Muscle layer of colon (tissue), 2 donors: ENCODE results near the gene CCL27.
"Not testable (repeated sequence)": the region's sequence is repeated elsewhere in the genome, so short reads cannot be mapped to it uniquely, and the experiment has no call there.

Experiments
- H3K27ac ChIP-seq: one replicate; pipeline ENCODE4 v1.7.0; 2013; ENCODE audit warnings: low read depth, mild to moderate bottlenecking, low read length, moderate library complexity
- H3K27me3 ChIP-seq, 2 donors: one replicate each; pipeline ENCODE4 v1.7.0; 2013; ENCODE audit warnings: low read length in 2 of 2, mild to moderate bottlenecking in 2 of 2; ENCODE audit not compliant: insufficient read depth in 2 of 2, control insufficient read depth in 1 of 2
- H3K36me3 ChIP-seq: one replicate; pipeline ENCODE4 v1.7.0; 2013; ENCODE audit warnings: mild to moderate bottlenecking, low read length; ENCODE audit not compliant: insufficient read depth
- H3K4me1 ChIP-seq: one replicate; pipeline ENCODE4 v1.7.0; 2013; ENCODE audit warnings: mild to moderate bottlenecking, low read length; ENCODE audit not compliant: insufficient read depth
- H3K4me3 ChIP-seq, 2 donors: one replicate each; pipeline ENCODE4 v1.7.0; 2013; ENCODE audit warnings: low read length in 2 of 2, low read depth in 1 of 2, mild to moderate bottlenecking in 1 of 2, moderate library complexity in 1 of 2
- H3K9ac ChIP-seq: one replicate; pipeline ENCODE4 v1.7.0; 2013; ENCODE audit warnings: low read length
- H3K9me3 ChIP-seq: one replicate; pipeline ENCODE4 v1.7.0; 2013; ENCODE audit warnings: mild to moderate bottlenecking, low read length
- donor health status: abdominal sarcoma.
- donor health status: Adenocarcinoma of cecum.

CCL27 gene

DNA sequence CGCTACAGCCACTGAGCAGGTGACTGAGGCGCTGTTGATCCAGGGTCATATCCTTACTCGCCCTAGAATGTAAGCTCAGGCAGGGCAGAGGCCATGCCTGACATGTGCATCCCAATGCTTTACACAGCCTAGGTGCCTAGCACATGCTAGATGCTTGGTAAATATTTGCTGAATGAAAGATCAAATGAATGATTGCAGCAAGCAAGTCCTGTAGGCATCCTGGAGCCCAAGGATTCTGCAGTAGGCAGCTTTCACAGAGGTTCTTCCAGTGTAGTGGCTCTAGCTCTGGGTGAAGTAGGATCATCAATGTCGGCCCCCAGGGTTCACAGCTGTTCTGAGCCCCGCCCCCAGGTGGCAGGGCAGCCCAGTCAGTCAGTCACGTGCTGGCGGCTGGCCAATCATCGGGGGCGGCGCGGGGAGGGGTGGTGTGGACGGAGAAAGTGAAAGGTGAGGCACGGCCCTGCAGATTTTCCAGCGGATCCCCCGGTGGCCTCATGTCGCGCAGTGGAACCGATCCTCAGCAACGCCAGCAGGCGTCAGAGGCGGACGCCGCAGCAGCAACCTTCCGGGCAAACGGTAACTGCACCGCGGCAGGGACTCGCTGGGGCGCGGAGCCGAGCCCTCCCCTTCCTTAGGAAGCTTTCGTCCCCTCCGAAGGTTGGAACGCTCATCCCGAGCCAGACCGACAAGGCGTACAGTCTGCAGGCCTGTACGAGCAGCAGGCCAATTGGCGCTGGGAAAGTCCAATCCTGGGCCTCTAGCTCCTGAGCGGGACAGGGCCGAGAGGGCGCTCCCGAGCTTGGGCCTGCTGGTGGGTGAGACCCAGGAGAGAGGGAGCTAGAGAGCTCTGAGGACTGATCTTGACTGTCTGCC lies 16.0 kb downstream of the CCL27 start, which contains the start of gene GALT:
Gene GALT (plus strand): TSS at position 465 of the 873 bp plus-strand sequence. CDS start 30 bp downstream, at position 495.
- Histone ChIP-seq H3K27ac (peak within 1 kb of the TSS; percentile 88), H3K36me3 (peaks cover 24% of the 10 kb centered on the region), H3K9me3 (no peaks in the 10 kb centered on the region)

DNA sequence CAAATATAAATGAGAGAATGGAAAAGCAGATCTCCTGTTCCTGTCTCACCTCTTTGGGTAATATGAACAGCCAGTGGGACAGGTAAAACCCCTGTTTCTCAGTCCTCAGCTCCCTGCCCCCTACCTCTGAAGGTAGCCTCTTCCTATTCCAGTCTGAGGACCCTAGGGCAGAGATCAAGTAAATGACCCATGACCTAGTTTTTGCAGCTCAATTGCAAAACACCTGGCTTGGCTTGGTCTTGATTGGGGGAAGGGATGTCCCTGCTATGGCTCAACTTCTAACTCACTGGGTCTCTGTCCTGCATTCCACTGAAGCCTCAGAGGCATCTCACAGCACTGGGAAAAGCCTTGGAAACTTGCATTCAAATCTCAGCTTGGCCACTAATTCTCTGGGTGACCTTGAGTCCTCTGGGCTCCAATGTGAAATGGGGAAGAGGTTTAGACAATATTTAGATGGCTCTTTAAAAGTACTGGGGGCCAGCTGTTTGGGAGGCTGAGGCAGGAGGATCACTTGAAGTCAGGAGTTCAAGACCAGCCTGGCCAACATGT lies 17.6 kb downstream of the CCL27 start:
- Histone ChIP-seq H3K9me3 (no peaks in the 10 kb centered on the region), H3K9ac (no peak overlapping the region), H3K27me3 (no peaks in the 10 kb centered on the region), H3K36me3 (peaks cover 17% of the 10 kb centered on the region), H3K27ac (no peak overlapping the region), H3K4me1 (peaks cover 26% of the 10 kb centered on the region), H3K4me3 (no peak overlapping the region)

More for the DNA sequence above, 16.0 kb downstream of the CCL27 start, which contains the start of gene GALT:
- Histone ChIP-seq H3K4me1 (peaks cover 35% of the 10 kb centered on the region), H3K9ac (peak within 1 kb of the TSS; percentile 84), H3K4me3 (peak within 1 kb of the TSS; percentile 55 to 88), H3K27me3 (no peaks in the 10 kb centered on the region)

DNA sequence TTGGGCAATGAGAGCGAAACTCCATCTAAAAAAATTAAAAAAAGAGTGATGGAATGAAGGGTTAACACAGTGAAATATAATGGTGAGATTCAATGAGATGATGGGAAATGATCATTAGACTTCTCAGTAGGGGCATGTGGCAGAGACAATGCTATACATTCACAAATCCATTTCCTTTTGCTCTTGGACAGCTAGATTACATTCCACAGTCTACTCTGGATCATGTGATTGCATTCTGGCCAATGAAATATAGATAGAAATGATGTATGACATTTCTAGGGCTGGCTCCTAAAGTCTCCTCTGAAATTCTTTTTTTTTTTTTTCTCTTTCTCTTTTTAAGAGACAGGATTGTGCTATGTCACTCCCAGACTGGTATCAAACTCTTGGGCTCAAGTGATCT lies 19.8 kb downstream of the CCL27 start:
- H3K4me1 ChIP-seq, result peaks cover 22% of the 10 kb centered on the region
- H3K36me3 ChIP-seq, result no peaks in the 10 kb centered on the region

DNA sequence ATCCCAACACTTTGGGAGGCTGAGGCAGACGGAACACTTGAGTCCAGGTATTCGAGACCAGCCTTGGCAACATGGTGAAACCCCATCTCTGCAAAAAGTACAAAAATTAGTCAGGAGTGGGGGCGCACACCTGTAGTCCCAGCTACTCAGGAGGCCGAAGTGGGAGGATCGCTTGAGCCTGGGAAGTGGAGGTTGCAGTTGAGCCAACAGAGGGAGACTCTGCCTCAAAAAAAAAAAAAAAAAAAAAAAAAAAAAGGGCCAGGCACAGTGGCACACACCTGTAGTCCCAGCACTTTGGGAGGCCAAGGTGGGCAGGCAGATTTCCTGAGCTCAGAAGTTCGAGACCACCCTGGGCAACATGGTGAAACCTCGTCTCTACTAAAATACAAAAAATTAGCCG lies 23.1 kb downstream of the CCL27 start:
- not testable (repeated sequence) for H3K36me3 ChIP-seq, H3K27ac ChIP-seq, H3K9me3 ChIP-seq, H3K27me3 ChIP-seq, H3K9ac ChIP-seq, H3K4me3 ChIP-seq
- H3K4me1 ChIP-seq, result peaks cover 24% of the 10 kb centered on the region

More for the DNA sequence above, 19.8 kb downstream of the CCL27 start:
- Histone ChIP-seq H3K9ac (no peak overlapping the region), H3K27me3 (no peaks in the 10 kb centered on the region), H3K4me3 (no peak overlapping the region), H3K27ac (no peak overlapping the region), H3K9me3 (no peaks in the 10 kb centered on the region)

DNA sequence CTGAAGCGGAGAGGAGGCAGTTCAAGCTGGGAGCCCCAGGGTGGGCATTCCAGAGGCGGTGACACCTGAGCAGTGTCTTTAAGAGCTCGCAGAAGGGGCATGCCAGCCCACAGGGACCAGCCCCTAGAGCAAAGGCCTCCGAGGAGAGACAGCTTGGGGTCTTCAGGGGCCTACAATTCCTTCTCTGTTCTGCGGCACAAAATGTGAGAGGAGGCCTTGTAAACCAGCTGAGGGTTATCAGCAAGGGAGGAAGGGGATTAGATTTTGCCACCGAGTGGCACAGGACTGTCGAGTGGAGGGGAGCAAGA lies 24.4 kb downstream of the CCL27 start:
- Histone ChIP-seq H3K4me3 (peak overlapping the region; percentile 76 to 80), H3K36me3 (peaks cover 6% of the 10 kb centered on the region), H3K27ac (peak overlapping the region; percentile 93), H3K4me1 (peaks cover 31% of the 10 kb centered on the region), H3K9ac (peak overlapping the region; percentile 88), H3K27me3 (no peaks in the 10 kb centered on the region), H3K9me3 (no peaks in the 10 kb centered on the region)

DNA sequence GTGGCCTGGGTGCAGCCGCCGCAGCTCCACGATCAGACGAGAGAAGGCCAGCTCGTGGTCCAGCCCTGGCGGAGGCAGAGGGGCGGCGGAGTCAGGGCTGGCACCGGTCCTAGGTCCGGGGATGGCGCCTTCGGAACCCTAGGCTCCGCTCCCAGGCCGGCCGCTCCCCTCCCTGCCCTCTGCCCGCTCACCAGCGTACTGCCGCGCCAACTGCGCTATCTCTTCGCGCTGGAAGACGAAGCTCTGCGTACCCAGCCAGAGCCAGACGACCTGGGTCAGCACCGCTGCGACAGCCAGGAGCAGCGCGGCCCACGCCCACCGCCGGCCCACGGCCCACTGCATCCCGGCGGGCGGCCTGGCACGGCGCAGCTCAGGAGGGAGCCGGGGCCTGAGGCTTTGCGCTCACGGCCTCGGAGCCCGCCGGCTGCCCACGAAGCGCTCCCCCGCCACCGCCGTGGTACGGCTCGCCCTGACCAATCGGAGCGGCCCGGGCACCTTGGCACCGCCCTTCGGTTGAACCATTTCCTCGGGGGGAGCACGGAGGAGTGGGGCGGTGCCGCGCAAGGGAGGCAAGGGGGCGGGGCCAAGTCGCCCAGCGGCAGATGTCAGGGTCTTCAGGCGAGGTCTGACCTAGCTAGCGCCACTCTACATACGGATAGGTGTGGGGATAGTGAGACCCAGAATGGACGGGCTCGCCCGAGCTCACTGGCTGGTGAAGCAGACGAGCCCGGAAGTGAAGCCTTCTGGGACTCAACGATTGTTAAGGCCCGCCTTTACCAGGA lies 24.9 kb downstream of the CCL27 start, which contains the start of gene SIGMAR1:
Gene SIGMAR1 (minus strand): TSS at position 432 of the 782 bp plus-strand sequence. CDS start 90 bp downstream, at position 342.
- Histone ChIP-seq H3K36me3 (peaks cover 6% of the 10 kb centered on the region), H3K9me3 (no peaks in the 10 kb centered on the region), H3K9ac (peak within 1 kb of the TSS; percentile 88), H3K4me3 (peak within 1 kb of the TSS; percentile 76 to 80), H3K27ac (peak within 1 kb of the TSS; percentile 93), H3K27me3 (no peaks in the 10 kb centered on the region), H3K4me1 (peaks cover 31% of the 10 kb centered on the region)

DNA sequence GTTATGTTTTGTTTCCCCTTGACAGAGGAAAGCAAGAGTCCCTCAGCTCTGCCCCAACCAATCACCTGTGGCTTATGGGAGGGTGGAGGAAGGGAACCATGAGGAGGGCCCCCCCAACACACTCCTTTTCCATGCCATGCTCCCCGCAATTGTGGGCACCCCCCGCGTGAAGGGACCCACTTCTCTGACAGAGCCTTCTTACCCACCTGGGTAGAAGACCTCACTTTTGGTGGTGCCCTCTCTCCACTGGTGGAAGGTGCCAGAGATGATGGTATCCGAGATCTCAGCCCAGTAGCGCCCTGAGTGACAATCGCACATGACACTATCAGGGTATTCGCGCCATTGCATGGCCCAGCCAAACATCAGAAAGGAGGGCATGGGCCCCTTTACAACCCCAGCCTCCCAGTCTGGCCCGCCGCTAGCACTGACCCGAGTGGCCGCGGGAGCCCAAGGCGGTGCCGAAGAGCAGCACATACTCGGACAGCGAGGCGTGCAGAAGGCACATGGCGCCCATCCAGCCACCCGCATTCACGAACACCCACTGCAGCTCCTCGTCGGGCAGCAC lies 25.6 kb downstream of the CCL27 start:
- Histone ChIP-seq H3K36me3 (peaks cover 6% of the 10 kb centered on the region), H3K9me3 (no peaks in the 10 kb centered on the region), H3K27ac (peak overlapping the region; percentile 93), H3K9ac (peak overlapping the region; percentile 41), H3K4me1 (peaks cover 31% of the 10 kb centered on the region), H3K4me3 (peak overlapping the region; percentile 76 to 80), H3K27me3 (no peaks in the 10 kb centered on the region)

DNA sequence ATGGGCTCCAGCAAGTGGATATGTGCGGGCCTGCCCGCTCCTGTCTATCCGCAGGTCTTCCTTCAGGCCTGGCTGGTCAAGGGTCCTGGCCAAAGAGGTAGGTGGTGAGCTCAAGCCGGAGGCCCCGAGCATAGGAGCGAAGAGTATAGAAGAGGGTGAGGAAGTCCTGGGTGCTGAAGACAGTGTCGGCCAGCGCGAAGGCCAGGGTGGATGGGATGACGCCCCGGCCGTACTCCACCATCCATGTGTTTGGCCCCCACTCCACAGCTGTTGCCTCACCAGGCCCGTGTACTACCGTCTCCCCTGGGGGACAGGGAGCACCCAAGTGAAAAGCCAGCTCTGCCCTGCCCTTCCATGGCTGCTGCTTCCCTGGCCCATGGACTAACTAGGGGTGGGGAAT lies 26.9 kb downstream of the CCL27 start:
- peaks cover 6% of the 10 kb centered on the region for H3K36me3 ChIP-seq
- H3K9me3 ChIP-seq, result no peaks in the 10 kb centered on the region
- H3K27ac ChIP-seq, result no peak overlapping the region
- no peak overlapping the region for H3K4me3 ChIP-seq
- H3K27me3 ChIP-seq, result no peaks in the 10 kb centered on the region
- H3K4me1 ChIP-seq, result peaks cover 31% of the 10 kb centered on the region
- no peak overlapping the region for H3K9ac ChIP-seq

DNA sequence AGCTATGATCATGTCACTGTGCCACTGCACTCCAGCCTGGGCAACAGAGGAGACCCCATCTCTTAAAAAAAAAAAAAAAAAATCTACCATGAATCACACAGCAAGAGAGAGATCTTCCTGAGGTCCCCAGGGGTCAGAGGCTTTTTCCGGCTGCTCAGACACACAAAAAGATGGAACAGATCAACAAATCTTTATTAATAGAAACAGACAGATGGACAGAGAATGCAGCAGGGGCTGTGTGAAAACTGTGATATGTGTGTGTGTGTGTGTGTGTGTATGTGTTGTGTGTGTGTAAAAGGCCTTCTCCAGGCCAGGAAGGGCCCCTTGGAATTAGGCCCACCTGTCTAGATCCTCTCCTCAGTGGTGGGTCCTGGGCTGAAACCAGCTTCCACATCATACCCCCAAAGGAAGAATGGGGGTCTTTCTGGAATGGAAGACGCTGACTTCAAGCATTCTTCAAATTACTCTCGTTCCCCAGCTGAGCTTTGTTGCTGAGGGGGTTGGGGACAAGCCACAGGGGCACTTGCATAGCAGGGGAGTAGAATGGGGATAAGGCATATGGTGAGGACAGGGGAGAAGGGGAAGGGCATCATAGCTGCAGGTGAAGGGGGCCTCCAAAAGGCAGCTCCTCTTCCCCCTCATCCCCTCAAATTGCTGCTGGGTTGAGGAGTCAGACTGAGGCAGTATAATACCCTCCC lies 27.8 kb downstream of the CCL27 start:
- peaks cover 31% of the 10 kb centered on the region for H3K4me1 ChIP-seq
- H3K27ac ChIP-seq, result no peak overlapping the region
- H3K27me3 ChIP-seq, result peaks cover 0 to 1% of the 10 kb centered on the region in 2 donors
- H3K9ac ChIP-seq, result no peak overlapping the region
- H3K9me3 ChIP-seq, result no peaks in the 10 kb centered on the region
- no peak overlapping the region for H3K4me3 ChIP-seq
- peaks cover 6% of the 10 kb centered on the region for H3K36me3 ChIP-seq

DNA sequence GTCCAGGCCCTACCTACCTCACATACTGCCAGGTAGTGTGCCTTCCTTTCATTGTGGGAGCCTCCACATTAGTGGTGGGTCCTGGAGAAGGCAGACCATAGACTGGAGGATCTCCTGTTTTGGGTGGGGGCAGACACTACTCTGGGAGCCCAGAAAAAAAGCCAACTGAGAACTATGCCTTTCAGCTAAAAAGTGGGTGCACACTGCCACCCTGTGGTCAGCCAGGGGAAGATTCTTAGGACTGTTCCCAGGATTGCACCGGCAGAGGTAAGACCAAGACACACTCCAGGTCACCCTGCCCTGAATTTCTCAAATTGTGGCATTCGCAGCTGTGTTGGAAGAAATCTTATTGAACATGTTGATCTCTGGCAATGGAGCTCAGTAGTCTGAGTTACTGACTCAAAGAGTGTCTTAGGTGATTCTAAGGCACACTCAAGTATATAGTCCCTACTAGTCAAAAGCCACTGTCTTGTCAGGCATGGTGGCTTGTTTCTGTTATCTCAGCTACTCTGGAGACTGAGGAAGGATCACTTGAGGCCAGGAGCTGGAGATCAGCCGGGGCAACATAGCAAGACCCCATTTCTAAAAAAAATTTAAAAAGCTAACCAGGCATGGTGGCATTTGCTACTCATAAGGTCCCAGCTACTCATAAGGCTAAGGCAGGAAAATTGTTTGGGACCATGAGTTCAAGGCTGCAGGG lies 28.5 kb downstream of the CCL27 start:
- H3K4me1 ChIP-seq, result peaks cover 31% of the 10 kb centered on the region
- H3K27ac ChIP-seq, result no peak overlapping the region
- peaks cover 5 to 8% of the 10 kb centered on the region in 2 donors for H3K27me3 ChIP-seq
- H3K9ac ChIP-seq, result no peak overlapping the region
- H3K9me3 ChIP-seq, result no peaks in the 10 kb centered on the region
- peaks cover 6% of the 10 kb centered on the region for H3K36me3 ChIP-seq
- no peak overlapping the region for H3K4me3 ChIP-seq
